Femur (tissue), 1 donor: ENCODE measurements around the gene TMEM14C.
"Not testable (repeated sequence)": the region's sequence is repeated elsewhere in the genome, so short reads cannot be mapped to it uniquely, and the experiment has no call there.

Source experiments
- DNase-seq: peaks from one replicate; pipeline ENCODE4 v3.0.0-alpha.2; 2017

The TMEM14C gene

DNA sequence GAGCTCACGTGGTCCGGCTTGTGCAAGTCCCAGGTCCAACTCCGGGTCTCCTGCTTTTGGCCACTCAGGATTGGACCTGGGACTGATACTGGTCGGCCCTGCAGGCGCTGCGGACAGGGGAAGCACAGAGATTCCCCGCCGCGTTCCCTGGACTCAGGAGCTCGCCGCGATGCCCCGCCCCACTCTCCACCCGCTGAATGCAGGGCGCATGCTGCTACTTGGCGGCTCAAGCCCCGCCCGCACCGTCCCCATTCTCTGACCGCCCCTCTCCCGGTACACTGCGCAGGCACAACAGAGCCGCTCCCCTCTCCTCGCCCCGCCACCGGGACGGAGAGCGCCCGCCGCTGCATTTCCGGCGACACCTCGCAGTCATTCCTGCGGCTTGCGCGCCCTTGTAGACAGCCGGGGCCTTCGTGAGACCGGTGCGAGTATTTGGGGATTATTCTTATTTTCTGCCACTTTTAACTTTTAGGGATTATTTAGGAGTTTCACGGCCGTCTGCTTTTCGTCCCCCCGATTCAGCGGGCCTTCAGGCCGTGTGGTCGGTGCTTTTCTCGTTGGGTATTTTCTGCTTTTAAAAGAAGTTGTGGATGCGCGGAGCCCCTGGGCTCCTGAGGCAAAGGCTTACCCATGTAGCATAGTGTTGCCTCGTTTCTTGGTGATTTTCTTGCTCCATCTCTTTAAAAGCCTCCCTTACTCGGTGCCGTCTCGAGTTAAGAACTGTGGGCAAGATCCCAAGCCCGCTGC is at the start of gene TMEM14C:
TSS of gene TMEM14C (plus strand) at position 251 of the 747 bp plus-strand sequence. CDS start 1,544 bp downstream, outside the sequence.
- peak; percentile 99 for DNase-seq

DNA sequence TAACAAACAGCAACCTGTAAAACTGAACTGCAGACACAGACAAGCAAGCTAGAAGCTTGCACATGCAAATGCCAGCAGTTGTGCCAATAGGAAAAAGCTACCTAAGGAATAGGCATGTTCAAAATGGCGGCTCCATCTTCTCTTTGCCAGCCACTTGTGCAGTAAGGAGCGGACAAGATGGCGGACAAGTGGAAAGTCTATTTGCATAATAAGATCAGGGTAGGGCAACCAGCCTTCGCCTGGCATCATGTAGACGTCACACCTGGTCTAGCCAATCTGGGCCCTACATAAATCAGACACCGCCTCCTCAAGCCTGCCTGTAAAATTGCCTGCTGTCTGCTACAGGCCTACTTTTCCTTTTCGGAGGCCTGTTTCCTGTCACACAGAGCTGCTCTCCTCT is 46.5 kb upstream of the TMEM14C start:
- DNase-seq = no peak

DNA sequence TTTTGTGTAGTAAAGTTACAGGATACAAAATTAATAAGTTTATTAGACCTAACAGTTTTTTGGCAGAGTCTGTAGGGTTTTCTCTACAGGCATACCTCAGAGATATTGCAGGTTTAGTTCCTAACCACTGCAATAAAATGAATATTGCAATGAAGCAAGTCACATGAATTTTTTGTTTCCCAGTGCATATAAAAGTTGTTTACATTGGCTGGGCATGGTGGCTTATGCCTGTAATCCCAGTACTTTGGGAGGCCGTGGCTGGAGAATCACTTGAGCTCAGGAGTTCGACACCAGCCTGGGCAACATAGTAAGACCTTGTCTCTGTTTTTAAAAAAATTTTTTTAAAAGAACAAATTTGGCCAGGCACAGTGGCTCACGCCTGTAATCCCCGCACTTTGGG is 44.4 kb upstream of the TMEM14C start:
- DNase-seq = no peak

DNA sequence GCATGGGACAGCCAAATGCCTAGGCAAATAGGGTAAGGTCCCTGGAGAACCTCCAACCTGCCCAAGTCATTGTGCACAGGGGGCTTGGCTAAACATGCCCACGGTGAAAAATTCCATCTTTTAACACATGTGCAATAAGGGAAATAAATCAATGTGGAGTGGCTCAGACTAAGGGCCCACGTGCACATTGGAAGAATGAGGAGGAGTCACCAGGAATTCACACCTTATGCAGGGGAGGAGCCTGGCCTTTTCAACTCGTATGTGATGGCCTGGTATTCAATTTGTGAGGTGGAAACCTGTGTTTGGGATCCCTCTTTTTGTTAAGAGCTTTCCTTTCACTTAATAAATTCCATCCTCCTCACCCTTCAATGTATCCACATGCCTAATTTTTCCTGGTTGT is 41.1 kb upstream of the TMEM14C start:
- no peak for DNase-seq

DNA sequence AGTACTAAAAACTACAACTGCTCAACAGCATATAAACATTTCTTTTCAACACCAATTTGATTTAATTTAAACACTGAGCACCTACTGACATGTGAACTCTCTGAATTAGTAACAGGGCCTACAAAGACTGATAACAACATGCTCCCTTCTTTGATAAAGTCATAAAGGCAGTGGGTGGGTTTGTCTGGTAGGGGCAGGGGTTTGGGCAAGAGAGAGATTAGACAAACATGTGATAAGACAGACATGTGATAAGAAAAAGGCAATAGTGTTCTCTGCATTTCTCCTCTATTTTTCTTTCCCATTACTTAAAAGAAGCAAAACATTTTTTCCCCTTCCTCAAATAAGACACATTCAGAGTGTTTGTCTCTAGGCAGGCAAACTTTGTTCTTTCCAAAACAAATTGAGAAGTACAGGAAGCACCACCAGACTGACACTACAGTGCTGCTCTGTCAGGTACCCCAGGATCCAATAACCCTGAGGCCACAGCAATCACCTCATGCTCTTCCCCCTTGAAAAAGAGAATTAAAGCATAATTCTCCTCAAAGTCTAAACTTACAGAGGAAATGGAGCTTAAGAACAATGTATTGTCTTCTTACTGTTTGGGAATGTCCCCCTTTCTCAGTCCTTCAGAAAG is 40.4 kb upstream of the TMEM14C start:
- DNase-seq = no peak

DNA sequence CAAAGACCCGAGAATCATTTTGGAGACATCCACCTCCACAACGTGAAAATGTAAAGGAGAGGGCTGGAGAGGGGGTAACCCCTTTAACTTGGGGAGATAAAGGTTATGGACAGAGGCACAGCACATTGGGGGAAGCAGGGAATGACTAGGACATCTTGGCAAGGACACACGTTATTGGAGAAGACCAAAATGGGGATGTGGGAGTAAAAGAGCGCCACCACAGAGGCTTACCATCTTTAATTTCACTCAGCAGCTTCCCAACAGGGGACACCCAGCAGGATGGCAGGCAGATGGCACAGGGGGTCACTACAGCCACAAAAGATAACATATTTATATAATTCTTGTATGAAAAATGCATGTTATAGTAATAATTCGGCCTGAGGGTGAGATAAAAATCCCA is 38.3 kb upstream of the TMEM14C start:
- no peak for DNase-seq

DNA sequence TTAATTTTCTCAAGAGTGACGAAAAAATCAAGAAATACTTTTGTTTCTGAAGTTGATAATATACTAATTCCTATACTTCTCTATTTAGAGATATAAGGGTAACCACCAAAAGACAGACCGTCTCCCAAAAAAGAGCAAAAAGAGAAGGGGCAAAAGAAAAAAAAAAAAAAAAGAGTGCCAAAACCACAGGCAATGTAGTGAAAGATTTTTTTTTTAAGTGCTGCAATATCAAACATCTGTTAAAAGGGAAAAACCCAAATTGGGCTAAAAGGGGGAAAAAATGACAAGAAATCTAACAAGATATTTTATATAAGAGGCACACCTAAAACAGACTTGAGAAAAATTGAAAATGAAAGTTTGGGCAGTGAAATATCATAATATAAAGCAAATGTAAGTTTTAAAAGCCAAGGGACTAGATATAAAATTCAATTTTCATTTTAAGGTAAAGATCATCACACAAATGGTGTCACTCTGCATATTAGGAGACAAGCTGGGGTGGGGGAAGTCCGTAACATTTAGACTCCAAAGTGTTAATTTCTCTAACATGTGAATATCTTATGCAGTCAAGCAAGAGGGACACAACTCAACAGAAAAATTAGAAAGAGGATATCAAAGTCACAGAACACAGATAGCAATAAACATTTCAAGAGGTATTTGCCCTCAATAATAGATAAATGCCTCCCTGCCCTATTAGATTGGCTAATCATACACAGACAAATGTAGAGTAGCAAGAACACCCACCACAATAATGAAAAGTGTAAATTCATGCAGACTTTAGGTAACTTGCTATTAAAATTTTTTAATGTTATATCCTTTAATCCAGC is 37.6 kb upstream of the TMEM14C start:
- no peak for DNase-seq

DNA sequence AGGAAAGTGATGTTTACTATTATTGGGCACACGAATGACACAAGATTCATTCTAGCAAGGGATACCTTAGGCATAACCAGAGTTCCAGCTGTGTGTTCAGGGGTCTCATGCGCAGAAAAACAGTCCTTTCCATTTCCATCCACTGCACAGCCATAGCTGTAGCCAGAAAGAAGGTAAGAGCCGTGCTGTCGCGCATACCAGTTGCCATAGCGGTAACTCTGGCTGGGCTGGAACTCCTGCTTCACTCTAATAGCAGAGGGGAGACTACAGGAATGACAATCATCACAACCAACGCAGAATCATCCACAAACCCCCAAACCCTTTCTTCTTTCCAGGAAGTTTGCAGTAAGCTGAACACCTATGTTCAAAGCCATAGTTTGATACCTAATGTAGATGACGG is 36.0 kb upstream of the TMEM14C start:
- no peak for DNase-seq

DNA sequence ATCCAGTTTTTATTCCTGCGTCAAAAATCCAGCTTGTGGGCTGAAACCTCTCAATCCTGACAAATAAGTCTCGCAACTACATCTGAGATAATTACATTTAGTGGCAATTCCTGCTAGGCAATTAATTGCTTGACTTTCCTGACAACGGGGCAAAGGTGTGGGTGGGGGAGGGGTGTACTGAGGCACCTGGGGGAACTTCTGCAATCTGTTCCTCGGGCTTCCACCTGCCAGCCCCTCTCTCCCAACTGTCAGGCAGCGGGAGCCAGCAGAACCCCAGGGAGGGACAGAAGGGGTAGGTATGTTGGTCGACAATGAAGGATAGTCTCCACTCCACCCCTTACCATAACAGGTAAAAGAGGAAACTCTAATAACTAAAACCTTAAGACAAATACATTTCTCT is 35.3 kb upstream of the TMEM14C start:
- DNase-seq = no peak

DNA sequence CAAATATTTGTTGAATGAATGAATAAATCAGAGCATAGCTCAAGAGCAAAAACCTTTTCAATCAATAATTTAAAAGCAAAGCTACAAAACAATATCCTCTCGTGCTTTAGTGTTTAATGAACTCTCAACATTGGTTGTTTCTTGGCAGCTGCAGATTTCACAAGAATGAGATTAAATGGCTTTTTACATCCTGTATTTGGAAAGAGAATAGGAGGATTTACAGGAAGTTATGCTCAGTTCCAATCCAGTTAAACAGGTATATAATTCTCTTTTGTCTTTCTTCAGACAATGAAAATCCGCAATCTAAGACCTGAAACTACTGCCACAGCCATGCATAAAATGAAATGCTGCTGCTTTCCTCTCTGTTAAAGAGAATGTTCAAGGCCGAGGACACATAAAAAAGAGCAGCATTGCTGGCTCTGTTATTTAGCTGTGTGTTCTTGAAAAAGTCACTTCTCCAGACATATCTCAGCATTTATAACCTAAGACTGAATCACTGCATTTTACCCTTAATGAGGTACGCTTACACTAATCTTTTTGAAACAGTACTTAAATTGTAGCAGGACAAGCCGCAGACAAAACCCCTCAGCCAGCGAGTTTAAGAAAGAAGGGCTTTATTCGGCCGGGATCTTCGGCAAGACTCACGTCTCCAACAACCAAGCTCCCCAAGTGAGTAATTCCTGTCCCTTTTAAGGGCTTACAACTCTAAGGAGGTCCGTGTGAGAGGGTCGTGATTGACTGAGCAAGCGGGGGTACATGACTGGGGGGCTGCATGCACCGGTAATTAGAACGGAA is 32.0 kb upstream of the TMEM14C start:
- DNase-seq = no peak

DNA sequence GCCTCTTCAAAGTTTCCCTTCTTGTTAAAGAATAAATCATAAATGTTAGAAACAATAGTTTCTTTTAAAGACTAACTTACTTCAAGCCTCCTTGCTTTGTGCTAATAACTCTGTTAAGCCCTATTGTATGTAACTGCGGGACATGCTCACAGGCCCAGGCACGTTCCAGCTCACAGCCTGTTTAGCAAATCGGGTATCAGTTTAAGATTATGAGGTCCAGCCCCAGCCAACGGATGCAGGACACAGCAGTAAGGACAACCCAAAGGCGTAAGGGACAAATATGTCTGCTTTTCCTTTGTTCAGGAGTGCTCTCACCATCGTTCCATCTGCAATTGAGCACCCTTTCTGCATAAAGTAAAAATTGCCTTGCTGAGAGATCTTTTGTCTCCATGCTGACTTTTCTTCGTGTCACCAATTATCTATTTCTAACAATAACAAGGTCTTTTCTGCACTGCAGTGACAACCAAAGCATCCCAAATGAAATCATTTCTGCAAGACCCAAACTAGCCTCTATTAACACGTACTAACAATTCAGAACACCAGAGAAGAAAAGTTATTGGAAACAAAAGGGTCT is 29.8 kb upstream of the TMEM14C start:
- DNase-seq = no peak

DNA sequence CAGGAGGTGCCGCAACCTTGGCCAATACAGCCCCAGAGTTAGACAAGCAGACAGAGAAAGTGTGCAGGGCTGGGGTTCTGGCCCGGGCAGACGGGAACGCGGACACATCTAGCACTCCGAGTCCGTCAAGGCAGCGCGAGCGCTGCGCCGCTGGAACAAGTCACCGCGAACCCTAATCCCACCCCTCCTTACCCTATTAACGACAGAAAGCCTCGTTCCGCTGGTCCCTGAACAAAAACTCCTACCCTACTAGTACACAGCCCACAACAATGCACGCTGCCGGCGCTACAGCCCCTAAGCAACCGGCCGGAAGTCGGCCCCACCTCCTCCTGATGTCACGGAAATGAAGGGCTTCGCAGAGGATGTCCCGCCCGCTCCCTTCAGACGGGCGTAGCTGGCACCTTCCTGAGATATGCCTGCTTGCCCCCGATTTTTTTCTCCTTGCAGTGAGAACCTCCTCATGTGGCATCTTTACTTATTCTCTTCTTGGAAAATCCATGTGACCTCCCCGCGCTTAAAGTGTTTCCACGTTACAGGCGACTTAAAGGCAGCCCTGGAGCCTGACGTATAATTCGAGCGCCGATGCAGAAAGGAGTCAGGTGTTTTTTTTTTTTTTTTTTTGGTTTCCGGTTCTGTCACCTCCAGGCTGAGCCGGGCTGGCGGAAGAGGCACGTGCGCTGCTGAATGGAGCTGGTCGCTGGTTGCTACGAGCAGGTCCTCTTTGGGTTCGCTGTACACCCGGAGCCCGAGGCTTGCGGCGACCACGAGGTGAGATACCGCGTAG is 28.4 kb upstream of the TMEM14C start, which contains the start of the genes C6orf52 and PAK1IP1:
TSS of gene C6orf52 (minus strand) at position 315 of the 784 bp plus-strand sequence. CDS start 7,066 bp downstream, outside the sequence.
TSS of gene PAK1IP1 (plus strand) at position 671 of the 784 bp plus-strand sequence. CDS start at position 685, 14 bp downstream.
- peak; percentile 96 for DNase-seq

DNA sequence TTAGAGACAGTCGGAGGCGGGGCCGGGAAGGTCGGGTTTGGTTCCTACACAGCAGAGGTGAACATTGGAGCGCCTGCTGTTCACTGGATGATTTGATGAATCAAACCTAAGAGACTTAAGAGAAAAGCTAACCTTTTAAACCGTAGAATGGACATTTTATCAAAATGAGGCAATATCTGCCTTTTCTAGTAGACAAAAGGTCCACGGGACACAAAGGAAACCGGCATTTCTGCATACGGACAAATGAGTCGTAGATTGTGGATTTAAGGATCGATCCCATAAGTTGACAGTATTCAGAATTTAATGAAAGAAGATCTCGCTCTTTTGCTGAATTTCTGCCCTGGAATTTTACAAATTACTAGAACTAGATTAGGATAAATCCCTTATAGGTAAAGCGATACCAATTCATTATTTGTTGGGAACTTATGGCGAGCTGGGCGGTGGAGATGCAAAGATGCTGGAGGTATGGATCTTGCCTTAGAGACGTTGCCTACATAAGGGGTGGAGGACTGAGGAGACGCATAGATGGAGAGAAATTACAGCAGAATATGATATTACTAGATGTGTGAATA is 27.7 kb upstream of the TMEM14C start:
- no peak for DNase-seq

DNA sequence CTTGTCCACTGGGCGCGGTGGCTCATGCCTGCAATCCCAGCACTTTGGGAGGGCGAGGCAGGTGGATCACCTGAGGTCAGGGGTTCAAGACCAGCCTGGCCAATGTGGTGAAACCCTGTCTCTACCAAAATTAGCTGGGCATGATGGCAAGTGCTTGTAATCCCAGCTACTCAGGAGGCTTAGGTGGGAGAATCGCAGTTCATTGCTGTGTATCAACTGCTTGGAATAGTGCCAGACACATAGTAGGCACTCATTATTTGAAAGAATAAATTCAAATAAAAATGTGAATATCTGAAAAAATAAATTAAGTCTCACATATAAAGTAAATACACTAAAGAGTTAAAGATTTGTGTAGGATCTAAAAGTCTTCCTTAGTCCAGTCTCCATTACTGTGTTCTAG is 26.2 kb upstream of the TMEM14C start:
- DNase-seq = no peak

DNA sequence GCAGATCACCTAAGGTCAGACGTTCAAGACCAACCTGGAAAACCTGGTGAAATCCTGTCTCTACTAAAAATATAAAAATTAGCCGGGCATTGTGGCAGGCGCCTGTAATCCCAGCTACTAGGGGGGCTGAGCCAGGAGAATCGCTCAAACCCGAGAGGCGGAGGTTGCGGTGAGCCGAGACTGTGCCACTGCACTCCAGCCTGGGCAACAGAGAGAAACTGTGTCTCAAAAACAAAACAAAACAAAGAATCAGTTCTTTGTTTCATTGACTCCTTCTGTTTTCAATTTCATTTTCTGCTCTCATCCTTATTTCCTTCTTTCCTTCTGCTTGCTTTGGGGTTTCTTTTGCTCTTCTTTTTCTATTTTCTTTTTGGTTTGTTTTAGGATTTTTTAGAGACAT is 8.9 kb upstream of the TMEM14C start:
- DNase-seq = no peak

DNA sequence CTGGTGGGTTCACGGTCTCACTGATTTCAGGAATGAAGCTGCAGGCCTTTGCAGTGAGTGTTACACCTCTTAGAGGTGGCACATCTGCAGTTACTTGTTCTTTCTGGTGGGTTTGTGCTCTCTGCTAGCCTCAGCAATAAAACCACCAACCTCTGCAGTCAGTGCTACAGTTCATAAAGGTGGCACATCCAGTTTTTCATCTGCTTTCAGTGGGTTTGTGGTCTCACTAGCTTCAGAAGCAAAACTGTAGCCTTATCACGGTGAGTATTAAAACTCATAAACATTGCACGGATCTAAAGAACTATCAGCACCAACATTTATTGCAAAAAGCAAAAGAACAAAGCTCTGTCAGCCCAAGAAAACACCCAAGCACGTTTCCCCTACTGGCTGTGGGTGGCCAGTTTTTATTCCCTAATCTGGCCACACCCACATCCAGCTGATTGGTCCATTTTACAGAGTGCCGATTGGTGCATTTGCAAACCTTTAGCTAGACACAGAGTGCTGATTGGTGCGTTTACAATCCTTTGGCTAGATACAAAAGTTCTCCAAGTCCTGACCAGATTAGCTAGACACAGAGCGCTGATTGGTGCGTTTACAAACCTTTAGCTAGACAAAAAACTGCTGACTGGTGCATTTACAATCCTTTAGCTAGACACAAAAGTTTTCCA is 3.4 kb upstream of the TMEM14C start:
- no peak for DNase-seq

DNA sequence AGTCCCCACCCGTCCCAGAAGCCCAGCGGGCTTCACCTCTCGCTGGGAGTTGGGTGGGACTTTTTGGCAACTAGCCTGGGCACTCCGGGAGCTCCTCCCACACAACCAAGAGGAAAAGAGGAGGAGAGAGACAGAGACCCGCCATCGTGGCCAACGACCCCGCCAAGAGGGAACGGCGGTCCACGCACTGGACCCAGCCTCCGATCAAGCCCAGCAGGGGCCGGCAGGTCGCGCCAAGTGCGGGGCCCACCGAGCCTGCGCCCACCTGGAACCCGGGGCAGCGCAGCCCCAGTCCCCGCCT is 3.0 kb upstream of the TMEM14C start:
- DNase-seq = peak; percentile 47

DNA sequence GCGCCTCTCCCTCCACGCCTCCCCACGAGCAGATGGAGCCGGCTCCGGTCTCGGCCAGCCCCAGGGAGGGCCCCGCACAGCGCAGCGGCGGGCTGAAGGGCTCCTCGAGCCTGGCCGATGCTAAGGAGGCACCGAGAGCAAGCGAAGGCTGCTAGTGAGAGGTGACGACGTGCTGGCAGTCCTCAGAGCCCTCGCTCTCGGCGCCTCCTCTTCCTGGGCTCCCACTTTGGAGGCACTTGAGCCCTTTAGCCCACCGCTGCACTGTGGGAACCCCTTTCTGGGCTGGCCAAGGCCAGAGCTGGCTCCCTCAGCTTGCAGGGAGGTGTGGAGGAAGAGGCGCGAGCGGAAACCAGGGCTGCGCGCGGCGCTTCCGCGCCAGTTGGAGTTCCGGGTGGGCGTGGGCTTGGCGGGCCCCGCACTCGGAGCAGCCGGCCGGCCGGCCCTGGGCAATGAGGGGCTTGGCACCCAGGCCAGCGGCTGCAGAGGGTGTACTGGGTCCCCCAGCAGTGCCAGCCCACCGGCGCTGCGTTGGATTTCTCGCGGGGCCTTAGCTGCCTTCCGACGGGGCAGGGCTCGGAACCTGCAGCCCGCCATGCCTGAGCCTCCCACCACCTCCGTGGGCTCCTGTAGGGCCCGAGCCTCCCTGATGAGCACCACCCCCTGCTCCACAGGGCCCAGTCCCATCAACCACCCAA is 2.5 kb upstream of the TMEM14C start:
- peak; percentile 56 for DNase-seq

DNA sequence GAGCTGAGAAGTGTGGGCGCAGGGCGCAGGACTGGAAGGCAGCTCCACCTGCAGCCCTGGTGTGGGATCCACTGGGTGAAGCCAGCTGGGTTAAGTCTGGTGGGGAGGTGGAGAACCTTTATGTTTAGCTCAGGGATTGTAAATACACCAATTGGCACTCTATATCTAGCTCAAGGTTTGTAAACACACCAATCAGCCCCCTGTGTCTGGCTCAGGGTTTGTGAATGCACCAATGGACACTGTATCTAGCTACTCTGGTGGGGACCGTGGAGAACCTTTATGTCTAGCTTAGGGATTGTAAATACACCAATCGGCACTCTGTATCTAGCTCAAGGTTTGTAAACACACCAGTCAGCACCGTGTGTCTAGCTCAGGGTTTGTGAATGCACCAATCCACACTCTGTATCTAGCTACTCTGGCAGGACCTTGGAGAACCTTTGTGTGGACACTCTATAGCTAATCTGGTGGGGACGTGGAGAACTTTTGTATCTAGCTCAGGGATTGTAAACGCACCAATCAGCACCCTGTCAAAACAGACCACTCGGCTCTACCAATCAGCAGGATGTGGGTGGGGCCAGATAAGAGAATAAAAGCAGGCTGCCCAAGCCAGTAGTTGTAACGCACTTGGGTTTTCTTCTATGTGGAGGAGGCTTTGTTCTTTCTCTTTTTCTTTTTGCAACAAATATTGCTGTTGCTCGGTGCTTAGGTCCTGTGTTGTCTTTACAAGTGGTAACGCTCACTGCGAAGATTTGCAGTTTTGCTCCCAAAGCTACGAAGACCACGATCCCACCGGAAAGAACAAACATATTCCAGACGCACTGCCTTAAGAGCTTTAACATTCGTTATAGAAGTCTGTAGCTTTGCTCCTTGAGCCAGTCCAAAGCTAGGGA is 1.7 kb upstream of the TMEM14C start:
- not testable (repeated sequence) for DNase-seq
